ENCODE results near the gene GEMIN7.
"Not testable (repeated sequence)": the region's sequence is repeated elsewhere in the genome, so short reads cannot be mapped to it uniquely, and the experiment has no call there.

The GEMIN7 gene

DNA sequence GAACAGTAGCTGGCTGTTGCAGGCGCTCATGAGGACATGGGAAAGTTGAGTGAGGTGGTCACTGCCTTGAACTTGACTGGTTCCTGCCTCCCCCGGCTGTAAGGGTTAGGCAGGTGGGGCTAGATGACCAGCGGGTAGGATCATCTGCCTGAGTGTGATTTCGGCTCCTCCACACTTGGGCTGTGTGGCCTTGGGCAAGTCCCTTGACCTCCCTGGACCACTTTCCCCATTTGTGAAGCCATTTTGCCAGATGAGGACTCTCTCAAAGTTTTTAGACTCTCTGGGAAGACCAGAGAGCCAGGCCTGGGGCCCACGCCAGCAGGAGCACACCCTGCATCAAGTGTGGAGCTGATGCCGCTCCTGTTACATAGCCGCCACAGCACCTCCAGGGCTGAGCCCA lies 23.4 kb downstream of the GEMIN7 start:
- in situ Hi-C loops (cut with HindIII; ENCODE audit: low sequenced_read_pairs), result no loop called here

- in situ Hi-C loops (cut with HindIII; ENCODE audit: low sequenced_read_pairs), result no loop called here
Measured at GRCh38 chr19:45103156-45103507, 24.1 kb downstream of the GEMIN7 start.

GRCh38 chr19:45103508-45104319 lies 24.7 kb downstream of the GEMIN7 start:
- in situ Hi-C loops (cut with HindIII; ENCODE audit: low sequenced_read_pairs), result no loop called here

- in situ Hi-C loops (cut with HindIII; ENCODE audit: low sequenced_read_pairs), result no loop called here
Measured at GRCh38 chr19:45104658-45105349, 25.7 kb downstream of the GEMIN7 start.

- in situ Hi-C loops (cut with HindIII; ENCODE audit: low sequenced_read_pairs), result not testable (repeated sequence)
Measured at GRCh38 chr19:45106363-45106762, 27.3 kb downstream of the GEMIN7 start.

GRCh38 chr19:45107621-45108150 lies 28.6 kb downstream of the GEMIN7 start:
- in situ Hi-C loops (cut with HindIII; ENCODE audit: low sequenced_read_pairs), result no loop called here

- in situ Hi-C loops (cut with HindIII; ENCODE audit: low sequenced_read_pairs), result no loop called here
Measured at GRCh38 chr19:45110851-45111266, 31.8 kb downstream of the GEMIN7 start.

DNA sequence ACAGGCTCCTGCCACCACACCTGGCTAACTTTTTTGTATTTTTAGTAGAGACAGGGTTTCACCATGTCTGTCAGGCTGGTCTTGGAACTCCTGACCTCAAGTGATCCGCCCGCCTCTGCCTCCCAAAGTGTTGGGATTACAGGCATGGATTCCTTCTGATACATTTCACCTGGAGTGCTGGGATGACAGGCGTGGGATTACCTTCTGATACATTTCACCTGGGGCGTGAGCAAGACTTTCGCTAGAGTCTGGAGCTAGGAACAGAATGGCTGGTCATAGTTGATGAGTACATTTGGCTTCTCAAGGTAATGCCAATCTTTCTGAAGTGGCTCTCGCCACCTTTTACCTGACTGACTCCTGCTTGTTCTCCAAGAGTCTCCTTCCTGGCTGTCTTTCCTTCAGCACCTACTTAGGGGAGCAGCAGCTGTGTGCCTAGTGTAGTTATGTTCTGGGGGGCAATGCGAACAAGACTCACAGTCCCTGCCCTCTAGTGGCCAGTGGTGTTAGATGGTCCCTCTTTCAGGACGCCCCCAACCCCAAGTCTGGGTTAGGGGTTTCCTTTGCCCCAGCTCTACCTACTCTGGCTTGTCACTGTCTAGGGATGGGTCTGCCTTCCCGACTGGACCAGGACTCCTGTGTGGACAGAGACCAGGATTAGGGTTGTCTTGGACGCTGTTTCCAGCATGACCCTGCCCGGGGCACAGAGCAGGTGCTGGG lies 33.2 kb downstream of the GEMIN7 start:
- in situ Hi-C loops (cut with HindIII; ENCODE audit: low sequenced_read_pairs), result no loop called here

GRCh38 chr19:45113628-45114027 lies 34.6 kb downstream of the GEMIN7 start:
- in situ Hi-C loops (cut with HindIII; ENCODE audit: low sequenced_read_pairs), result no loop called here

- in situ Hi-C loops (cut with HindIII; ENCODE audit: low sequenced_read_pairs), result no loop called here
Measured at GRCh38 chr19:45114116-45114515, 35.1 kb downstream of the GEMIN7 start.

- in situ Hi-C loops (cut with HindIII; ENCODE audit: low sequenced_read_pairs), result no loop called here
Measured at GRCh38 chr19:45115809-45116615, 37.0 kb downstream of the GEMIN7 start.

DNA sequence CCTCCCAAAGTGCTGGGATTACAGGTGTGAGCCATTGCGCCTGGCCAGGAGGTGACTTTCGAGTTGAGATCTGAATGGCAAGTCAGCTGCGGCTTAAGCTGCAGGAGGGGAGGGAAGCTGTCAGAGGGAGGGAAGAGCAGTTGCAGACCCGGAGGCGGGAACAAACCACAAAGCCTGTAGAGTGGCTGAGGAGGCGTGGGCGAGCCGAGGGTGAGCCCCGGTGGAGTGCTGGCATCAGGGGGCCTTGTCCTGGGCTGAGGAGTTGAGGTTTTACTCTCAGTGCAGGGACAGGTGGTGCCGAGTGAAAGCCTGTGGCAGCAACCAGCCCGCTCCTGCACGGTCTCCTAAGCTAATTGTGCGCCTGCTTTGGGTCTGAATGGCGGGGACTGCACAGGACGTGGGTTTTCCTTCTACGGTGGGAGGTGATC lies 38.1 kb downstream of the GEMIN7 start:
- in situ Hi-C loops (cut with HindIII; ENCODE audit: low sequenced_read_pairs), result no loop called here

DNA sequence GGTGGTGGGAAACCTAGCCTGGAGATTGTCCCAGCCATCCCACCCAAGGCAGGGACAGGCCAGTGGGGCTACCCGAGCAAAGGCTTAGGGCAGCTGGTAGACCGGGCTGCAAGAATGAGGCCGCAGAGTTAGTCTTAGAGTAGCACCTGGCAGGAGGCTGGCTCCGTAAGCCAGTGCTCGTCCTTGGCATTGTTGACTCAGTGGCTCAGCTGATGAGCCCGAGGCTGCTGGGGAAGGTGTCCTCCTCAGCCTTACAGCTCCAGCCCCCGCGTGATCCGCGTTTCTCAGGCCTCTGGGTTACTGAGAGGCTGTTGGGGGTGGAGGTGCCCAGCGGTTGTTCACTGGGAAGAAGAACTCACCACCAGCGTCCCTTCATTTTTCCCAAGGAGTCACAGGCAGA lies 38.6 kb downstream of the GEMIN7 start:
- in situ Hi-C loops (cut with HindIII; ENCODE audit: low sequenced_read_pairs), result no loop called here

DNA sequence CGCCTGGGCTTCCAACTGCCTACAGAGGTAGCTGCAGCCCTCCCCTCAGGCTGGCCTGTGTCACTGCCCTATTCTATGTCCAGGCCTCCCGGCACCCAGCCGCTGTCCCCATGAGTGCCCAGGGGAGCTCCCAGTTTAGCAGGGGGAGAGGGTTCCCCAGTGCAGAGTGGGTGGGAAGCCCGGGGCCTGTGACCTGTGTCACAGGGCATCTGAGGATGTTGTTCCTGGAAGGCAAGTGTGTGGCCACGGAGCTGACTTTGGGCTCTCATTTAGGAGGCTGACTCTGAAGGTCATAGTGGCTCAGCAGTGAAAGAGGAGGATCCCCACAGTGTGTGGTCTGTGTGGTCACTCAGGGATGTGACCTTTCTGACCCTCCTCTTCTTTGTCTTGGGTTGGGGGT lies 39.0 kb downstream of the GEMIN7 start:
- in situ Hi-C loops (cut with HindIII; ENCODE audit: low sequenced_read_pairs), result no loop called here

- in situ Hi-C loops (cut with HindIII; ENCODE audit: low sequenced_read_pairs), result not testable (repeated sequence)
Measured at GRCh38 chr19:45118591-45119355, 39.7 kb downstream of the GEMIN7 start.

DNA sequence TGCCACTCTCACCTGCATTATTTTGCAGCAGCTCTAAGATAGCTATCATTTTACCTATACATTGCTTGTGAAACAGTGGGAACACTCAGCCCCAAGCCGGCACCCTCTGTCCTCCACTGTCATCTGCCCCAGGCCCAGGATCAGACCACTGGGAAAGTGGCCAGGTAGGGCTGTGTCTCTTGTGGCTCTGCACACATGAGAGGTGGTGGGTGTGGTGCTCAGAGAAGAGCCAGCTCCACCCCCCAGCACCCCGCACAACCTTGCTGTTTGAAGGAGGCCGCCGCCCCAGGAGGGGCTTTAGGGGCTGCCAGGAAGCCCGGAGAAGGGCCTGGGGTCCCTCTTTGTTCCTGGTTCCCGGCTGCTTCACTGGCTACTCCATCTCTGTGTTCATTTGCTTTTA lies 40.5 kb downstream of the GEMIN7 start:
- in situ Hi-C loops (cut with HindIII; ENCODE audit: low sequenced_read_pairs), result no loop called here

DNA sequence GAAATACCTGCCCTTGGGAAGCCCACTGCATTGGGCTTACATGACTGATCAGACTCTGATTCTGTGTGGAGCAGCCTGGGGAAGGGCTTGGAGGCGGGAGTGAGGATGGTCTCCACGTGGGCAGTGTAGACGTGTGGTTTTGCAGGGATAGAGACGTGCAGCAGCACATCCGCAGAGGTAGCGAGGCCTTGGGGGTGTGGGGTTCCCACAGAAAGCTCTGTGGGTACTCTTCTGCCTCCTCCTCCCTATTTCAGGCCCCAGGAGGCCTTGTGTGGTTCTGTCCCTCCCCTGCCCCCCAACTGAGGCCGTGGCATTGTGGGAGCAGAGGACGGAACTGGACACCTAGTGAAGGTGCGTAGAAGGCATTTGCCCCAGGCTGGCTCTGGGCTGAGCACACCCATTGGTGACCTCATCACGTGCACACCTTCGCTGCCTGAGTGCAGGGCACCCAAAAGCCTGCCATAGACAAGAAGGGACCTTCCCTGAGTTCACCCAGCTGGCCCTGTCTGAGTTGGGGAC lies 42.8 kb downstream of the GEMIN7 start:
- in situ Hi-C loops (cut with HindIII; ENCODE audit: low sequenced_read_pairs), result no loop called here

GRCh38 chr19:45122832-45123231 lies 43.8 kb downstream of the GEMIN7 start:
- in situ Hi-C loops (cut with HindIII; ENCODE audit: low sequenced_read_pairs), result no loop called here

DNA sequence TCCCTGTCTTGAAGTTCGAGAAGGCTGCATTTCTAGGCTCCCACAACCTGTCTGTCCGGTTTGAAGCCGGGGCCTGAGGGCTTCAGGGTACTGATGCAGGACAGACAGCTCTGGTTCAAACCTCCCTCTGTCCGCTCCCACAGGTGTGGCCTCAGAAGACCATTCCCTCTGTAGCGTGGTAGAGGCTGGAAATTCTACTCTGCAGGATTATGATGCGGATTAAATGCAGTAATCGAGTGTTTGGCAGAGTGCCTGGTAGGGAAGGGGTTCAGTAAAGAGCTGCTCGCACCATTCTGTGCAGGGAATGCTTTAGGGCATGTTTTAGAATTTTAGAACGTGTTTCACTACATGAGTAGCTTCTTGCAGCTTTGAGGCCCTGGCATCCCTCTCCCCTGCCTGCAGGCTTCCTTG lies 44.4 kb downstream of the GEMIN7 start:
- in situ Hi-C loops (cut with HindIII; ENCODE audit: low sequenced_read_pairs), result no loop called here

- in situ Hi-C loops (cut with HindIII; ENCODE audit: low sequenced_read_pairs), result no loop called here
Measured at GRCh38 chr19:45124021-45124420, 45.0 kb downstream of the GEMIN7 start.
